Stimulated activated effector memory CD8-positive, alpha-beta T cell treated with anti-CD3 and anti-CD28 coated beads, Interleukin-12 subunit alpha, Interleukin-12 subunit beta, amount 100 ng/mL, for 72 hours (primary cell): ENCODE measurements around the gene CHMP2A.
"Not testable (repeated sequence)": the region's sequence is repeated elsewhere in the genome, so short reads cannot be mapped to it uniquely, and the experiment has no call there.

Experiments
- ATAC-seq: fragments of 150-1000 bp; cut with Tn5 transposase; 2 replicates; pipeline ENCODE4 v1.10.0; 2021
- DNase-seq, 2 donors: peaks; one replicate each; pipeline ENCODE4 v3.0.0; 2021 to 2022; ENCODE audit warnings: low spot score in 2 of 2
- H3K27ac Mint-ChIP-seq: one replicate; pipeline ENCODE4 v1.8.0; 2022; ENCODE audit warnings: mild to moderate bottlenecking, mixed read lengths
- H3K36me3 Mint-ChIP-seq: one replicate; pipeline ENCODE4 v1.8.0; 2022; ENCODE audit warnings: mild to moderate bottlenecking, mixed read lengths
- H3K4me1 Mint-ChIP-seq: one replicate; pipeline ENCODE4 v1.8.0; 2022; ENCODE audit warnings: mixed read lengths
- H3K4me3 Mint-ChIP-seq: one replicate; pipeline ENCODE4 v1.8.0; 2022; ENCODE audit warnings: mild to moderate bottlenecking, mixed read lengths
- H3K9me3 Mint-ChIP-seq: one replicate; pipeline ENCODE4 v1.8.0; 2022; ENCODE audit warnings: mixed read lengths

The CHMP2A gene

DNA sequence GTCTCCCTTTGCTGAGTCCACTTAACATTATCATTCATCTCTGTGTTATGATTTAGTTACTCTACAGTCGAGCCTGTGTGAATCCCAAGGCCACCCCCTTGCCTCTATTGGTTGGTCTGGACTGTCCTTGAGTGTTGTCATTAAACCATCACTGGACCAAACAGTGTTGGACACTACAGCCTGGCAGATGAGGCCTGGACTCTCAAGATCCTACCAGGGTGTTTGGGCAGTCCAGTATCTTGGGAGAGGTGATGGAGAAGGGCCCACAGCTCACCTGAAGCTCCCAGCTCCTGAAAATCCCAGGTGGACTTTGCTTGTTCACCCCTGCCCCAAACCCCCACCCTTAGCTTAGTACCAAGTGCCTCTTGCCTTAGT, 3.8 kb downstream of the CHMP2A start:
- Mint-ChIP-seq H3K9me3 (no peaks in the 10 kb centered on the region), H3K36me3 (peaks cover 100% of the 10 kb centered on the region), H3K4me1 (peaks cover 70% of the 10 kb centered on the region), H3K4me3 (no peak overlapping the region), H3K27ac (no peak overlapping the region)
- peak in 1 of 2 donors; percentile 47 for DNase-seq
- no peak for ATAC-seq

GRCh38 chr19:58550362-58551122, 4.4 kb downstream of the CHMP2A start:
- Mint-ChIP-seq H3K4me1 (peaks cover 71% of the 10 kb centered on the region), H3K4me3 (no peak overlapping the region), H3K27ac (no peak overlapping the region), H3K36me3 (peaks cover 100% of the 10 kb centered on the region), H3K9me3 (no peaks in the 10 kb centered on the region)
- DNase-seq (peak in 1 of 2 donors; percentile 50), ATAC-seq (no peak)

- ATAC-seq (no peak), DNase-seq (no peak)
- Mint-ChIP-seq H3K27ac (no peak overlapping the region), H3K9me3 (no peaks in the 10 kb centered on the region), H3K4me1 (peaks cover 67% of the 10 kb centered on the region), H3K4me3 (no peak overlapping the region), H3K36me3 (peaks cover 100% of the 10 kb centered on the region)
Measured at GRCh38 chr19:58549664-58550361, 5.1 kb downstream of the CHMP2A start.

DNA sequence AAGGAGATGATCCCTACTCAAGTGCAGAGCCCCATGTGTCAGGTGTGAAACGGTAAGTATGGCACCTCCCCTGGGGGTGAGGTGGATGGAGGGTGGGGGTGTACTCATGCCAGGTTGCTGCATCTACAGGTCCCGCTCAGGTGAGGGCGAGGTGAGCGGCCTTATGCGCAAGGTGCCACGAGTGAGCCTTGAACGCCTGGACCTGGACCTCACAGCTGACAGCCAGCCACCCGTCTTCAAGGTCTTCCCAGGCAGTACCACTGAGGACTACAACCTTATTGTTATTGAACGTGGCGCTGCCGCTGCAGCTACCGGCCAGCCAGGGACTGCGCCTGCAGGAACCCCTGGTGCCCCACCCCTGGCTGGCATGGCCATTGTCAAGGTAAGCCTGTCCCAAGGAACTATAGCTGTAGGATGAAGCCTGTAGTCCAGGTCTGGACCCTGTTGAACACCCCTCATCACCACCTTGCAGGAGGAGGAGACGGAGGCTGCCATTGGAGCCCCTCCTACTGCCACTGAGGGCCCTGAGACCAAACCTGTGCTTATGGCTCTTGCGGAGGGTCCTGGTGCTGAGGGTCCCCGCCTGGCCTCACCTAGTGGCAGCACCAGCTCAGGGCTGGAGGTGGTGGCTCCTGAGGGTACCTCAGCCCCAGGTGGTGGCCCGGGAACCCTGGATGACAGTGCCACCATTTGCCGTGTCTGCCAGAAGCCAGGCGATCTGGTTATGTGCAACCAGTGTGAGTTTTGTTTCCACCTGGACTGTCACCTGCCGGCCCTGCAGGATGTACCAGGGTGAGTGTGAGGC, 5.8 kb downstream of the CHMP2A start:
- Mint-ChIP-seq H3K36me3 (peaks cover 99% of the 10 kb centered on the region), H3K9me3 (no peaks in the 10 kb centered on the region), H3K27ac (no peak overlapping the region), H3K4me1 (peaks cover 61% of the 10 kb centered on the region), H3K4me3 (no peak overlapping the region)
- DNase-seq (peak in 1 of 2 donors; percentile 47), ATAC-seq (no peak)

DNA sequence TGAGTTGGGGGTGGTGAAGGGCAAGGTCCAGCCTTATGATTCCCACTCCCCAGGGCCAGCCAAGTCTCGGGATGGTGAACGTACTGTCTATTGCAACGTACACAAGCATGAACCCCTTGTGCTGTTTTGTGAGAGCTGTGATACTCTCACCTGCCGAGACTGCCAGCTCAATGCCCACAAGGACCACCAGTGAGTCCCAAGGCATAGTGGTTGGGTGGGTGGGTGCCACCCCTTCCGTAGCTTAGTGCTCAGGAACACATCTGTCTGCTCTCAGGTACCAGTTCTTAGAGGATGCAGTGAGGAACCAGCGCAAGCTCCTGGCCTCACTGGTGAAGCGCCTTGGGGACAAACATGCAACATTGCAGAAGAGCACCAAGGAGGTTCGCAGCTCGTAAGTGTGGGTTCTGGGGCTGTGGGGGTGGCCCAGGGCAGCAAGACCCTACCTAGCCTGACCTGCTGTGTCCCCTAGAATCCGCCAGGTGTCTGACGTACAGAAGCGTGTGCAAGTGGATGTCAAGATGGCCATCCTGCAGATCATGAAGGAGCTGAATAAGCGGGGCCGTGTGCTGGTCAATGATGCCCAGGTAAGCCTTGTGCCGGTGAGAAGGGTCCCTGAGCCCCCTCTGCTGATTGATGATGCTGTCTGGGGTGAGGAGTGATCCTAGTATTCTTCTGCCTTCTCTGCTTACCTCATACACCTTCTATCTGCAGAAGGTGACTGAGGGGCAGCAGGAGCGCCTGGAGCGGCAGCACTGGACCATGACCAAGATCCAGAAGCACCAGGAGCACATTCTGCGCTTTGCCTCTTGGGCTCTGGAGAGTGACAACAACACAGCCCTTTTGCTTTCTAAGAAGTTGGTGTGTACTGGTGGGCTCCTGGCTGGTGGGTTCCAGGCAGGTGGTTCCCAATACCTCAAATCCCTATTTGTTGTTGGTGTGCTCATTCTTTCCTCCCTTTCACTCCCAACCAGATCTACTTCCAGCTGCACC, 7.3 kb downstream of the CHMP2A start:
- H3K4me1 Mint-ChIP-seq = peaks cover 56% of the 10 kb centered on the region

DNA sequence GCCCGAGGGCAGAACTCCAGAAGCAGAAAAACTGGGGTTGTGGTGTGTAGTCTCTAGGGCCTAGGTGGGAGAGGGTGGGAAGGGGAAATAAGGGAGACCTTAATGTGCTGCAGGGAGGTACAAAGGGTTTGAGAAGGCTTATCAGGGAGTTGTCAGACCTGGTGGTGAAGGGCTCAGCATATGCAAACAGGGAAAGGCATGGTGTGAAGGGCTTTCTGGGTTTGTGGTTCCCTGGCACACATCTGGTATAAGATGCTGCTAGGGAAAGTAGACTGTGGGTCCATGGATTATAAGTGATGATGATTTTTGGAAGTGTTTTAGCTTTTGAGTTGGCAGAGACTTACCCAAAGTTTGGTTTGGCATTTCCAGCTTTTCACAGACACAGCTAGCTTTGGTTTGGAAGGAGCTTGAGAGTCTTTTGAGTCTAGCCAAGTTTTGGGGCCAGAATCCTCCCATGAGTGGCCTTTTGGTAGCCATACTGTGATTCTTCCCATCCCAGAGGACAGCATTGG, 8.8 kb downstream of the CHMP2A start:
- no peak for ATAC-seq
- DNase-seq = no peak
- Mint-ChIP-seq H3K9me3 (no peaks in the 10 kb centered on the region), H3K4me1 (peaks cover 52% of the 10 kb centered on the region), H3K27ac (peak overlapping the region; percentile 92), H3K4me3 (peak overlapping the region; percentile 91), H3K36me3 (peaks cover 77% of the 10 kb centered on the region)

More for the DNA sequence above, 7.3 kb downstream of the CHMP2A start:
- DNase-seq (no peak), ATAC-seq (no peak)
- Mint-ChIP-seq H3K27ac (no peak overlapping the region), H3K36me3 (peaks cover 93% of the 10 kb centered on the region), H3K4me3 (peak overlapping the region; percentile 91), H3K9me3 (no peaks in the 10 kb centered on the region)

GRCh38 chr19:58545286-58546018, 9.5 kb downstream of the CHMP2A start:
- Mint-ChIP-seq H3K36me3 (peaks cover 71% of the 10 kb centered on the region), H3K4me1 (peaks cover 45% of the 10 kb centered on the region), H3K9me3 (no peaks in the 10 kb centered on the region), H3K27ac (peak overlapping the region; percentile 92), H3K4me3 (peak overlapping the region; percentile 91)
- DNase-seq = no peak
- ATAC-seq = no peak

GRCh38 chr19:58544591-58545285, 10.2 kb downstream of the CHMP2A start:
- DNase-seq = no peak
- H3K36me3 Mint-ChIP-seq = peaks cover 64% of the 10 kb centered on the region
- no peaks in the 10 kb centered on the region for H3K9me3 Mint-ChIP-seq
- peaks cover 38% of the 10 kb centered on the region for H3K4me1 Mint-ChIP-seq
- H3K27ac Mint-ChIP-seq = peak overlapping the region; percentile 96
- peak overlapping the region; percentile 91 for H3K4me3 Mint-ChIP-seq
- peak; percentile 64 for ATAC-seq

- peak; percentile 100 for DNase-seq
- Mint-ChIP-seq H3K4me3 (peak within 1 kb of the TSS; percentile 91), H3K36me3 (peaks cover 57% of the 10 kb centered on the region), H3K27ac (peak within 1 kb of the TSS; percentile 96), H3K4me1 (peaks cover 38% of the 10 kb centered on the region), H3K9me3 (no peaks in the 10 kb centered on the region)
- peak; percentile 96 for ATAC-seq
Measured at GRCh38 chr19:58543826-58544590, 10.9 kb downstream of the CHMP2A start, which contains the start of gene TRIM28. TSS of gene TRIM28 (plus strand) at chr19:58544064. CDS start at chr19:58544758, 694 bp downstream.

DNA sequence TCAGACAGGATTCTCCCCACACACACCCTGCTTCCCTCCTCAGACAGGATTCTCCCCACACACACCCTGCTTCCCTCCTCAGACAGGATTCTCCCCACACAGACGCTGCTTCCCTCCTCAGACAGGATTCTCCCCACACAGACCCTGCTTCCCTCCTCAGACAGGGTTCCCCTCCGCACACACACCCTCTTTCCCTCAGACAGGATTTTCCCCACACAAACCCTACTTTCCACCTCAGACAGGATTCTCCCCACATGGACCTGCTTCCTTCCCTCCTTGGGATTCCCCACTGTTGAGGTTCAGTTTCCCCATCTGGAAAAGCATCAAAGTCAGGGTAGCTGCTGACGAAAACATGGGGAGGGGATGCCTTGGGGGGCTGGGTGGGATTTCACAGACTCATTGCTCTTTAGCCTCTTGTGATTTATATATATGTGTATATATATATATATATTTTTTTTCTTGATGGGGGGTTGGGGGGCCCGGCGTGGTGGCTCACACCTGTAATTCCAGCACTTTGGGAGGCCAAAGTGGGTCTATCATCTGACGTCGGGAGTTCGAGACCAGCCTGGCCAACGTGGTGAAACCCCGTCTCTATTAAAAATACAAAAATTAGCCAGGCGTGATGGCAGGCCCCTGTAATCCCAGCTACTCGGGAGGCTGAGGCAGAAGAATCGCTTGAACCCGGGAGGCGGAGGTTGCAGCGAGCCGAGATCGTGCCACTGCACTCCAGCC, 12.1 kb downstream of the CHMP2A start:
- not testable (repeated sequence) for ATAC-seq, DNase-seq, H3K9me3 Mint-ChIP-seq
- Mint-ChIP-seq H3K4me3 (peak overlapping the region; percentile 91), H3K27ac (peak overlapping the region; percentile 96), H3K36me3 (peaks cover 45% of the 10 kb centered on the region), H3K4me1 (peaks cover 38% of the 10 kb centered on the region)

DNA sequence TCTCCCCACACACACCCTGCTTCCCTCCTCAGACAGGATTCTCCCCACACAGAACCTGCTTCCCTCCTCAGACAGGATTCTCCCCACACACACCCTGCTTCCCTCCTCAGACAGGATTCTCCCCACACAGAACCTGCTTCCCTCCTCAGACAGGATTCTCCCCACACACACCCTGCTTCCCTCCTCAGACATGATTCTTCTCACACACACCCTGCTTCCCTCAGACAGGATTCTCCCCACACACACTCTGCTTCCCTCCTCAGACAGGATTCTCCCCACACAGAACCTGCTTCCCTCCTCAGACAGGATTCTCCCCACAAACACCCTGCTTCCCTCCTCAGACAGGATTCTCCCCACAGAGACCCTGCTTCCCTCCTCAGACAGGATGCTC, 15.7 kb downstream of the CHMP2A start:
- not testable (repeated sequence) for H3K36me3 Mint-ChIP-seq, DNase-seq, H3K27ac Mint-ChIP-seq, H3K9me3 Mint-ChIP-seq, ATAC-seq
- Mint-ChIP-seq H3K4me1 (peaks cover 14% of the 10 kb centered on the region), H3K4me3 (peak overlapping the region; percentile 66)
